ENCODE data around the gene ARID5A.

Gene ARID5A

GRCh38 chr2:96528006-96528699 is 8.4 kb upstream of the ARID5A start:
- DNase-seq = peak; percentile 68

GRCh38 chr2:96528700-96529375 is 7.7 kb upstream of the ARID5A start:
- DNase-seq = no peak

GRCh38 chr2:96529376-96530143 is 7.0 kb upstream of the ARID5A start:
- no peak for DNase-seq

- no peak for DNase-seq
These were observed 6.5 kb upstream of the ARID5A start for GRCh38 chr2:96530144-96530430.

GRCh38 chr2:96530474-96531357 is 5.8 kb upstream of the ARID5A start:
- no peak for DNase-seq

- no peak for DNase-seq
These were observed 5.2 kb upstream of the ARID5A start for GRCh38 chr2:96531366-96531765.

- peak; percentile 80 for DNase-seq
These were observed 4.6 kb upstream of the ARID5A start for GRCh38 chr2:96531872-96532505.

GRCh38 chr2:96532641-96533291 is 3.8 kb upstream of the ARID5A start:
- DNase-seq = no peak

GRCh38 chr2:96533292-96534073 is 3.1 kb upstream of the ARID5A start:
- DNase-seq = no peak

- DNase-seq = no peak
These were observed 2.4 kb upstream of the ARID5A start for GRCh38 chr2:96534141-96534540.

- no peak for DNase-seq
These were observed 1.8 kb upstream of the ARID5A start for GRCh38 chr2:96534701-96535181.

GRCh38 chr2:96535331-96535730 is 1.2 kb upstream of the ARID5A start:
- no peak for DNase-seq

GRCh38 chr2:96537066-96537733 is 648 bp downstream of the ARID5A start:
- peak; percentile 74 for DNase-seq

- DNase-seq = no peak
These were observed 1.4 kb downstream of the ARID5A start for GRCh38 chr2:96537734-96538486.

- peak; percentile 84 for DNase-seq
These were observed 2.1 kb downstream of the ARID5A start for GRCh38 chr2:96538487-96539214.

- no peak for DNase-seq
These were observed 2.8 kb downstream of the ARID5A start for GRCh38 chr2:96539215-96539920.

- DNase-seq = no peak
These were observed 3.6 kb downstream of the ARID5A start for GRCh38 chr2:96540136-96540535.

All from stimulated activated CD4-positive, alpha-beta T cell treated with anti-CD3 and anti-CD28 coated beads, Interleukin-12 subunit alpha, Interleukin-12 subunit beta, amount 100 ng/mL, for 4 hours (primary cell).